MM.1S (cell line): ENCODE measurements around the gene GAB2.

Source experiments
- EZH2 ChIP-seq: fragments of 300-600 bp; sonication (generic); optimal IDR thresholded peaks from 2 replicates; pipeline ENCODE3; 2017; ENCODE audit warnings: low read depth, mild to moderate bottlenecking, antibody characterized with exemption, low read length, mixed read lengths
- TF ChIP-seq, protein P1 (sequence below): fragments of 300-600 bp; sonication (generic); IDR thresholded peaks from 2 replicates; pipeline ENCODE4 v1.5.1; 2016; ENCODE audit warnings: antibody characterized with exemption, low read length, mixed read lengths

DNA sequence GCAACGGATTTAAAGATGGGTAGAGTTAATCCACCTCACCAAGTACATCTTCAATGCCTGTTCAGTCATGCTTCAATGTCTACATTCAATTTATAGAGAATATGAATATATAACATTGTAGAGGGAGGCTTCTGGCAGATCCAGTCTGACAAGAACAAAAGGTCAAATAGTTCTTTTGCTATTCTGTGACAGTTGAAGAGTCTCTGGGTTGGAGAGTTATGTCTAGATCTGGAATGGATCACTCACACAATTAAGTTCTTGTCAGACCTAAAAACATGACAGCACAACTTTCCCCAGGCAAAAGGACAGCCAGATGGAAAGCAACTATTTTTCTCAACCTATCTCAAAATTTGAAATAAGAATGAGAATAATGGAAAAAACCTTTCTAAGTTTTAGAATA, 15.3 kb upstream of the GAB2 start:
- TF ChIP-seq, protein P1, sequence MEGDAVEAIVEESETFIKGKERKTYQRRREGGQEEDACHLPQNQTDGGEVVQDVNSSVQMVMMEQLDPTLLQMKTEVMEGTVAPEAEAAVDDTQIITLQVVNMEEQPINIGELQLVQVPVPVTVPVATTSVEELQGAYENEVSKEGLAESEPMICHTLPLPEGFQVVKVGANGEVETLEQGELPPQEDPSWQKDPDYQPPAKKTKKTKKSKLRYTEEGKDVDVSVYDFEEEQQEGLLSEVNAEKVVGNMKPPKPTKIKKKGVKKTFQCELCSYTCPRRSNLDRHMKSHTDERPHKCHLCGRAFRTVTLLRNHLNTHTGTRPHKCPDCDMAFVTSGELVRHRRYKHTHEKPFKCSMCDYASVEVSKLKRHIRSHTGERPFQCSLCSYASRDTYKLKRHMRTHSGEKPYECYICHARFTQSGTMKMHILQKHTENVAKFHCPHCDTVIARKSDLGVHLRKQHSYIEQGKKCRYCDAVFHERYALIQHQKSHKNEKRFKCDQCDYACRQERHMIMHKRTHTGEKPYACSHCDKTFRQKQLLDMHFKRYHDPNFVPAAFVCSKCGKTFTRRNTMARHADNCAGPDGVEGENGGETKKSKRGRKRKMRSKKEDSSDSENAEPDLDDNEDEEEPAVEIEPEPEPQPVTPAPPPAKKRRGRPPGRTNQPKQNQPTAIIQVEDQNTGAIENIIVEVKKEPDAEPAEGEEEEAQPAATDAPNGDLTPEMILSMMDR, result no peak
- TF ChIP-seq EZH2, result no peak
